Hepatocyte (in vitro differentiated cells): Measurements from ENCODE around the gene WAPL. TPM values are rescaled to one million over a fixed set of nuclear protein-coding genes. Genes with fewer than 3 reads are reported as not detected.
"Not testable (repeated sequence)": the region's sequence is repeated elsewhere in the genome, so short reads cannot be mapped to it uniquely, and the experiment has no call there.

Source experiments
- DNase-seq: peaks from one replicate; pipeline ENCODE4 v3.0.0-alpha.2; 2016; ENCODE audit warnings: low spot score
- H2AFZ ChIP-seq: fragments of 200-600 bp; sonication (generic); 2 replicates; pipeline ENCODE4 v1.6.0; 2016; ENCODE audit warnings: antibody characterized with exemption, mild to moderate bottlenecking
- H3K27ac ChIP-seq: fragments of 200-600 bp; sonication (generic); 2 replicates; pipeline ENCODE4 v1.5.1; 2016; ENCODE audit warnings: mild to moderate bottlenecking
- H3K27me3 ChIP-seq: fragments of 200-600 bp; sonication (generic); 2 replicates; pipeline ENCODE4 v1.6.1; 2016
- H3K36me3 ChIP-seq: fragments of 200-600 bp; sonication (generic); replicated peaks from 2 replicates; pipeline ENCODE4 v1.5.1; 2016; ENCODE audit warnings: low read depth; ENCODE audit not compliant: insufficient read depth
- H3K4me1 ChIP-seq: fragments of 200-600 bp; sonication (generic); 2 replicates; pipeline ENCODE4 v1.5.1; 2016; ENCODE audit warnings: mild to moderate bottlenecking, moderate library complexity; ENCODE audit not compliant: insufficient read depth
- H3K4me2 ChIP-seq: fragments of 200-600 bp; sonication (generic); 2 replicates; pipeline ENCODE4 v1.6.0; 2016
- H3K4me3 ChIP-seq: fragments of 200-600 bp; sonication (generic); 2 replicates; pipeline ENCODE4 v1.5.1; 2016; ENCODE audit warnings: mild to moderate bottlenecking
- H3K79me2 ChIP-seq: fragments of 200-600 bp; sonication (generic); 2 replicates; pipeline ENCODE4 v1.6.0; 2017; ENCODE audit warnings: mild to moderate bottlenecking
- H3K9me2 ChIP-seq: fragments of 200-600 bp; sonication (generic); replicated peaks from 2 replicates; pipeline ENCODE4 v1.6.0; 2017; ENCODE audit warnings: mild to moderate bottlenecking; ENCODE audit not compliant: insufficient read depth
- H3K9me3 ChIP-seq: fragments of 200-600 bp; sonication (generic); 2 replicates; pipeline ENCODE4 v1.5.1; 2016; ENCODE audit warnings: low read depth, mild to moderate bottlenecking
- H4K20me1 ChIP-seq: fragments of 200-600 bp; sonication (generic); 2 replicates; pipeline ENCODE4 v1.6.0; 2016; ENCODE audit warnings: mild to moderate bottlenecking; ENCODE audit not compliant: insufficient read depth, poor library complexity, severe bottlenecking
- CTCF ChIP-seq: fragments of 200-600 bp; sonication (generic); IDR thresholded peaks from 2 replicates; pipeline ENCODE4 v1.5.1; 2016; ENCODE audit warnings: antibody characterized with exemption, mild to moderate bottlenecking; ENCODE audit not compliant: poor library complexity
- EZH2 ChIP-seq: fragments of 200-600 bp; sonication (generic); IDR thresholded peaks from 2 replicates; pipeline ENCODE4 v1.6.1; 2016; ENCODE audit warnings: antibody characterized with exemption, mild to moderate bottlenecking, borderline replicate concordance
- EZH2phosphoT487 ChIP-seq: fragments of 200-600 bp; sonication (generic); IDR thresholded peaks from one replicate; pipeline ENCODE4 v1.6.1; 2018; ENCODE audit warnings: antibody characterized with exemption, mild to moderate bottlenecking, low read depth, moderate library complexity; ENCODE audit not compliant: unreplicated experiment, severe bottlenecking
- WGBS: methylation state at CpG from one replicate; pipeline ENCODE4 v1.1.6; 2016; ENCODE audit warnings: low lambda C conversion rate; ENCODE audit errors: missing lambda C conversion rate; 5-methylcytosine and 5-hydroxymethylcytosine counted together
- polyA plus RNA-seq: library from polyadenylated mRNA; unstranded; fragments of >200 nt; fragmentation: Nextera tagmentation; extraction: Ambion mirVana; gene quantifications from 2 replicates; pipeline ENCODE4 v1.2.1, GENCODE V29; 2016
- total RNA-seq: library from RNA; depleted of rRNA; stranded (reverse); fragments of >200 nt; gene quantifications from 2 replicates; pipeline ENCODE4 v1.2.3, GENCODE V29; 2014

The WAPL gene
- total and polyA plus RNA-seq, 2 experiments from 2014 or later: 19.4 to 41.4 TPM

DNA sequence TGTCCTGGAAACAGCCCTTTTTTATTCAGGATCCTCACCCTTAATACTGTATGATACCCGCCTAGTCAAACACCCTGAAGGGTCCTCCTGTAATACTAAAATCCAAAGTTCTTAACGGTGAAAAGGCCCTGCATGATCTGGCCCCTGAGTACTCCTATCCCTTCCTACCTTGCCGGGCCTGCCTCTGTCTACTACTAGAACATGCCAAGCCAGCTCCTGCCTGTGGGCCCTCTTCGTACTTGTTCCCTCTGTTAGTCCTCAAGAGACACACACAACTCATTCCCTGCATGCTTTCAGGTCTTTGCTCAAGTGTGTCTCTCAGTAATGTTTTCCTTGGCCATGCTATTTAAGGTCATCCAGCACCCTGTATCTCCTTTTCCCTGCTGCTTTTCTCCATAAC, 5.0 kb upstream of the WAPL start:
- Histone ChIP-seq H2AFZ (no peak overlapping the region), H3K36me3 (no peaks in the 10 kb centered on the region), H3K9me3 (no peaks in the 10 kb centered on the region), H3K79me2 (peaks cover 25% of the 10 kb centered on the region), H4K20me1 (no peaks in the 10 kb centered on the region), H3K4me1 (peaks cover 12% of the 10 kb centered on the region), H3K27ac (no peak overlapping the region), H3K27me3 (no peaks in the 10 kb centered on the region), H3K9me2 (no peaks in the 10 kb centered on the region), H3K4me3 (no peak overlapping the region), H3K4me2 (no peak overlapping the region)
- no peak for TF ChIP-seq EZH2phosphoT487
- TF ChIP-seq EZH2: no peak
- no peak for TF ChIP-seq CTCF
- 90% methylated on average over 4 of the region's 4 CpGs for WGBS
- DNase-seq: no peak

DNA sequence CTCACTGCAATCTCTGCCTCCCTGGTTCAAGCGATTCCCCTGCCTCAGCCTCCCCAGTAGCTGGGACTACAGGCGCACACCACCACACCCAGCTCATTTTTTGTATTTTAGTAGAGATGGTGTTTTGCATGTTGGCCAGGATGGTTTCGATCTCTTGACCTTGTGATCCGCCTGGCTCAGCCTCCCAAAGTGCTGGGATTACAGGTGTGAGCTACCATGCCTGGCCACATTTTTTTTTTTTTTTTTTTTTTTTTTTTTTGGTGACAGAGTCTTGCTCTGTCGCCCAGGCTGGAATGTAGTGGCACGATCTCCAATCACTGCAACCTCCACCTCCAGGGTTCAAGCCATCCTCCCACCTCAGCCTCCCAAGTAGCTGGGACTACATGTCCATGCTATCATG, 4.1 kb upstream of the WAPL start:
- not testable (repeated sequence) for H3K27me3 ChIP-seq, H3K4me2 ChIP-seq, H3K36me3 ChIP-seq, H4K20me1 ChIP-seq, H3K4me3 ChIP-seq, H3K9me3 ChIP-seq, H3K27ac ChIP-seq, DNase-seq, H3K9me2 ChIP-seq, H2AFZ ChIP-seq
- WGBS: 100% methylated on average over 6 of the region's 6 CpGs
- peaks cover 12% of the 10 kb centered on the region for H3K4me1 ChIP-seq
- H3K79me2 ChIP-seq: peaks cover 32% of the 10 kb centered on the region

DNA sequence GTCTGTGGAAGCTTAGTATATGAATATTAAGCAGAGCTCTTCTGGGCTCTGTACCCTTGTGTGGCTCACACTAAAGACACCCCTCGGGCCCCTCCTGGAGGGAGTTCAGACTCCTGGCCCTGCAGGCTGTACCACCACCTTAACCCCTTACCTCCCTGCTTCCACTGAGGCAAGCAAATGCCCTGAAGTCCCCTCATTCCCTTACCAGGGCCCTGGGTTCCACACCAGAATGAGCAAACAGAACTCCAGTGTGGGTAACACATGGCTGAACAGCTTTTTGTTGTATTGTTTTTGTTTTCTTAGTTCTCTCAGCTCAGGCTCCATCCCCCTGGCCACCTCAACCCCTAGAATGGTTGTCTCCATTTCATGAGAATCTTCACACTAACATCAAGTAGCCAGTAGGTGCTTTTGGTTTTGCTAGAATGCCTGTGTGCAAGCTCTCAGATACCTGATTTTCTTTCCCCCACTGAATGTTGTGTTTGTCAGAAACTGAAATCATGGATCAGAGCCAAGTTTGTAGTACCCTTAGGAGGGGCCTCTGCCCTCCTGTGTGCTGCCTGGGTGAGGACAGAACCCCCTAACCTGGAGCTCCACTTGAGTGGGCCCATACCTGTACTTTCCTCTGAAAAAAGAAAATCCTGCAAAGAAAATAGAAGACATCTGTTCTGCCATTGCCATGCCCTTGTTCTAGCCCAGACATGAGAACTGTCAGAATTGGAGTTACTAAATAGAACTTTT, 2.8 kb upstream of the WAPL start:
- Histone ChIP-seq H3K4me2 (no peak overlapping the region), H3K4me3 (no peak overlapping the region), H3K79me2 (peaks cover 45% of the 10 kb centered on the region), H3K9me2 (no peaks in the 10 kb centered on the region), H4K20me1 (peaks cover 15% of the 10 kb centered on the region), H3K36me3 (no peaks in the 10 kb centered on the region), H3K27me3 (no peaks in the 10 kb centered on the region), H3K9me3 (no peaks in the 10 kb centered on the region), H2AFZ (no peak overlapping the region), H3K27ac (no peak overlapping the region), H3K4me1 (peaks cover 21% of the 10 kb centered on the region)
- TF ChIP-seq EZH2phosphoT487 (no peak), EZH2 (no peak), CTCF (no peak)
- DNase-seq: no peak
- WGBS: 20% methylated on average over 1 of the region's 1 CpG

DNA sequence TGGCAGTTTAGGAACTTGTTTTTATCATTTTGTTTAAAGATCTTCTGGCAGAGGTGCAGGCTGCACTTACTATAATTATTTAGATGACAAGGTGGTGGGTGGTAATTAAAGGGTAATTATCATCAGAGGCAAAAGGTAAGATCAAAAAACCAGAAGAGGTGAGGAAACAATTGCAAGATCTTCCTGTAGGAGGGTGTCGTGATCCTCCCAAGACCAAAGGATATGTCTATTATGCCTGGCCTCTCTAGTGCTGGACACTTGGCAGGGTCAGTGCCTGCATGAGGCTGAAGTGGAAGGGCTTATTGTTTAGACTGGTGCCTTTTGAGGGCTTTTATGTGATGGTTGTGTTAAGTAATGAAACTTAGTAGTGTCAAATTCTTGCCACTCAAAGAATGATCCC, 1.8 kb upstream of the WAPL start:
- no peaks in the 10 kb centered on the region for H3K27me3 ChIP-seq
- TF ChIP-seq EZH2phosphoT487: no peak
- TF ChIP-seq CTCF: peak; percentile 22
- 25% methylated on average over 1 of the region's 1 CpG for whole genome bisulfite sequencing

More for the DNA sequence above, 1.8 kb upstream of the WAPL start:
- Histone ChIP-seq H3K4me1 (peaks cover 30% of the 10 kb centered on the region), H3K4me2 (peak overlapping the region; percentile 91), H4K20me1 (peaks cover 25% of the 10 kb centered on the region), H3K36me3 (no peaks in the 10 kb centered on the region), H3K27ac (no peak overlapping the region), H3K9me2 (no peaks in the 10 kb centered on the region), H3K4me3 (peak overlapping the region; percentile 78), H2AFZ (no peak overlapping the region), H3K9me3 (no peaks in the 10 kb centered on the region), H3K79me2 (peaks cover 56% of the 10 kb centered on the region)
- no peak for DNase-seq
